ENCODE measurements around the gene SHISA2. TPM values are rescaled to one million over a fixed set of nuclear protein-coding genes. Genes with fewer than 3 reads are reported as not detected.

SHISA2 gene
- total RNA-seq, 4 donors from 2014 or later, result not detected

DNA sequence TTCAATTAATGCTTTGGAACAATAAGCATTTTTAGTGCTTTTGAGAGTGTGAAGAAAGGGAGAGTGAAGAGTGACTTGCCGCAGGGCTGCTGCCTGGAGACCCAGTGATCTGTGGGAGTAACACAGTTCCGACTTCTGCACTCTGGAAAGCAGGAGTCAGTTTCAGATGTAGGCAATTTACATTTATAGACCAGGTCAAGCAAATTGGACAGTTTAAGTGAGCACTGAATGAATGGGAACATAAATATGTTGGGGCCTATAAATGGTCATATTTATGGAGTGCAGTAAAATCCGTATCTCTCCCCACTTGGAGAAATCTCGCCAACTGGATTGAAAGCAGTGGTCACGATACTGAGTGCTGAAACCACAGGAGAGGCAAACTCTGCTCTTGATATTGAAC is 9.4 kb upstream of the SHISA2 start:
- Histone ChIP-seq H3K27me3 (peaks cover 5% of the 10 kb centered on the region), H3K36me3 (no peaks in the 10 kb centered on the region), H3K4me1 (no peaks in the 10 kb centered on the region), H3K9me3 (no peaks in the 10 kb centered on the region), H3K4me3 (no peak overlapping the region), H3K27ac (no peak overlapping the region)
- no peak for DNase-seq
- TF ChIP-seq POLR2AphosphoS5 (IDR thresholded peaks at IDR 0.05) (no peak), POLR2A (IDR thresholded peaks at IDR 0.05) (no peak), EP300 (IDR thresholded peaks at IDR 0.05; ENCODE audit: low read depth) (no peak)
- TF ChIP-seq, protein P1, sequence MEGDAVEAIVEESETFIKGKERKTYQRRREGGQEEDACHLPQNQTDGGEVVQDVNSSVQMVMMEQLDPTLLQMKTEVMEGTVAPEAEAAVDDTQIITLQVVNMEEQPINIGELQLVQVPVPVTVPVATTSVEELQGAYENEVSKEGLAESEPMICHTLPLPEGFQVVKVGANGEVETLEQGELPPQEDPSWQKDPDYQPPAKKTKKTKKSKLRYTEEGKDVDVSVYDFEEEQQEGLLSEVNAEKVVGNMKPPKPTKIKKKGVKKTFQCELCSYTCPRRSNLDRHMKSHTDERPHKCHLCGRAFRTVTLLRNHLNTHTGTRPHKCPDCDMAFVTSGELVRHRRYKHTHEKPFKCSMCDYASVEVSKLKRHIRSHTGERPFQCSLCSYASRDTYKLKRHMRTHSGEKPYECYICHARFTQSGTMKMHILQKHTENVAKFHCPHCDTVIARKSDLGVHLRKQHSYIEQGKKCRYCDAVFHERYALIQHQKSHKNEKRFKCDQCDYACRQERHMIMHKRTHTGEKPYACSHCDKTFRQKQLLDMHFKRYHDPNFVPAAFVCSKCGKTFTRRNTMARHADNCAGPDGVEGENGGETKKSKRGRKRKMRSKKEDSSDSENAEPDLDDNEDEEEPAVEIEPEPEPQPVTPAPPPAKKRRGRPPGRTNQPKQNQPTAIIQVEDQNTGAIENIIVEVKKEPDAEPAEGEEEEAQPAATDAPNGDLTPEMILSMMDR (IDR thresholded peaks at IDR 0.05), result no peak
- intact Hi-C loops (cut with DNase I; ENCODE audit: low total_unique reads) (loop anchor here (5.0 kb wide), 1 partner anchor 479 kb away; no protein-coding TSS in a partner anchor), in situ Hi-C loops (cut with MboI; ENCODE audit: low pct_ligation_motif_present in 1 of 4, low pct_unique_long_range_greater_than_20kb in 1 of 4, low sequenced_read_pairs in 3 of 4) (loop anchor here (5.0 to 10.0 kb wide), 4 partner anchors 226 to 489 kb away; no protein-coding TSS in a partner anchor)
- 55 to 71% methylated on average over 5 of the region's 5 CpGs for WGBS, 2 donors (ENCODE audit: low coverage in 1 of 2)

DNA sequence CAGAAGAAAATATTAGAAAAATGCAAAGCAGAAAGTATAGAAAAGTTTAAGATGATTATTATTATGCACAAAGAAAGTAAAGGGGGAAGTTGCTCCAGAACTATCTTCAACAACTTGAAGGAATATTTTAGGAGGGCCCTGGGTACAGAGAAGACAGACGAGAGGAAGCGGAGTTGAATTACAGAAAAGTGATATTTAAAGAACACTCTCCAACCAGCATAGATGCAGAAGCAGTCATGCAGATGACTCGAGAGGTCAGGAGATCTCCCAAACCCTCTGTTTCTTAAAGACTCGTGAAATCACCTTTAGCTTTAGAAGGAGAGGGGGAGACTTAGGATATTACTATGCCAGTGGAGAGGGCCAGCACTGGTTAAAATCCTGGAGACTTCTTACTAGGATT is 8.5 kb upstream of the SHISA2 start:
- Histone ChIP-seq H3K27me3 (peaks cover 5% of the 10 kb centered on the region), H3K4me1 (no peaks in the 10 kb centered on the region), H3K4me3 (no peak overlapping the region), H3K9me3 (no peaks in the 10 kb centered on the region), H3K27ac (no peak overlapping the region), H3K36me3 (no peaks in the 10 kb centered on the region)
- TF ChIP-seq, protein P1 (IDR thresholded peaks at IDR 0.05), result no peak
- no peak for TF ChIP-seq EP300 (IDR thresholded peaks at IDR 0.05; ENCODE audit: low read depth)
- TF ChIP-seq POLR2A (IDR thresholded peaks at IDR 0.05), result no peak
- no peak for TF ChIP-seq POLR2AphosphoS5 (IDR thresholded peaks at IDR 0.05)
- intact Hi-C loops (cut with DNase I; ENCODE audit: low total_unique reads), result loop anchor here (5.0 kb wide), 1 partner anchor 478 kb away; no protein-coding TSS in a partner anchor
- DNase-seq, result no peak
- 71 to 76% methylated on average over 4 of the region's 4 CpGs for WGBS, 2 donors (ENCODE audit: low coverage in 1 of 2)
- in situ Hi-C loops (cut with MboI; ENCODE audit: low pct_ligation_motif_present in 1 of 4, low pct_unique_long_range_greater_than_20kb in 1 of 4, low sequenced_read_pairs in 3 of 4), result loop anchor here (5.0 to 10.0 kb wide), 4 partner anchors 226 to 488 kb away; no protein-coding TSS in a partner anchor

DNA sequence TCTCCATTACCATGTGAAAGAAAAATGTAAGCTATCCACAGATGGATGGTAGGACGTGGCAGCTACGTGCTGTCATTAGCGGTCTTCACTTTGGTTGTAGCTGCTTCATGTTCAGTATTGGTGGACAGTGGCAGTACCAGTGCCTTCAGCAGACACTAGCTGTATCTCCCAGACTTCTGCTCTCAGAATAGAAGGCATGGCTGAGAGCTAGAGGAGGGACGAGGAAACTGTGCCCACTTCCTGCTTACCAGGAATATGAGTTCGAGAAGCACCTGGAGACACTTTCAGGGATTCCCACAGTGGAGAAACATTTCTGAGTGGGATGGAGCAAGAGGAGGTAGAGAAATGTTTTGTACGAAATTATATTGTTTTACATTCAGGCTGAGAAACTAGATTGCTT is 6.9 kb upstream of the SHISA2 start:
- peaks cover 14% of the 10 kb centered on the region for H3K27me3 ChIP-seq
- no peak for DNase-seq
- 45 to 60% methylated on average over 6 of the region's 6 CpGs for WGBS, 2 donors (ENCODE audit: low coverage in 1 of 2)
- no peak overlapping the region for H3K27ac ChIP-seq
- H3K36me3 ChIP-seq, result no peaks in the 10 kb centered on the region
- no peaks in the 10 kb centered on the region for H3K9me3 ChIP-seq
- H3K4me3 ChIP-seq, result no peak overlapping the region
- intact Hi-C loops (cut with DNase I; ENCODE audit: low total_unique reads) (no loop called here), in situ Hi-C loops (cut with MboI; ENCODE audit: low pct_ligation_motif_present in 1 of 4, low pct_unique_long_range_greater_than_20kb in 1 of 4, low sequenced_read_pairs in 3 of 4) (no loop called here)
- no peaks in the 10 kb centered on the region for H3K4me1 ChIP-seq
- no peak for TF ChIP-seq POLR2A (IDR thresholded peaks at IDR 0.05)
- TF ChIP-seq EP300 (IDR thresholded peaks at IDR 0.05; ENCODE audit: low read depth), result no peak
- TF ChIP-seq POLR2AphosphoS5 (IDR thresholded peaks at IDR 0.05), result no peak
- TF ChIP-seq, protein P1 (IDR thresholded peaks at IDR 0.05), result no peak

DNA sequence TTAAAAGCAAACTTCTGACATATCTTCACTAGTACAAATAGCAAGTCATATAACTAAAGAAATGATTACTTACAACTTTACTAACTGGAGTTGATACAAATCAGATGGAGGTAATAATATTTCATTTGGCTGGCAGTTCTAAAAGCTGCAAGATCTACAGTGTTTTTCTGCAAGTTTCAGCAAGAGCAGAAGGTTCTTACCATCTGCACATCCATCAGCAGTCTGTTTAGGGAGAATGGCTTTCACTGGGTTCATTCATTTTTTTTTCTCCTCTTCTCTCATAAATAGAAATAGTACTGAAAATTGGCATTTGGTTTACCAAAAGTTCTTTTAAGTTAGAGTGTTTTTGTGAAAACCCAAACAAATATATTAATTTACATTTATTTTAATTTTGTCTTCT is 3.1 kb upstream of the SHISA2 start:
- Histone ChIP-seq H3K4me1 (peaks cover 0 to 16% (median 13%) of the 10 kb centered on the region in 4 donors), H3K27me3 (peaks cover 52% of the 10 kb centered on the region), H3K4me3 (no peak overlapping the region), H3K9me3 (no peaks in the 10 kb centered on the region), H3K27ac (no peak overlapping the region), H3K36me3 (no peaks in the 10 kb centered on the region)
- in situ Hi-C loops (cut with MboI; ENCODE audit: low pct_ligation_motif_present in 1 of 4, low pct_unique_long_range_greater_than_20kb in 1 of 4, low sequenced_read_pairs in 3 of 4), result no loop called here
- intact Hi-C loops (cut with DNase I; ENCODE audit: low total_unique reads), result no loop called here
- TF ChIP-seq EP300 (IDR thresholded peaks at IDR 0.05; ENCODE audit: low read depth), result no peak
- TF ChIP-seq, protein P1 (IDR thresholded peaks at IDR 0.05), result no peak
- TF ChIP-seq POLR2AphosphoS5 (IDR thresholded peaks at IDR 0.05), result no peak
- TF ChIP-seq POLR2A (IDR thresholded peaks at IDR 0.05), result no peak
- DNase-seq, result no peak

All from transverse colon (tissue), 4 donors.